A673 (cell line): ENCODE results near the gene SPATA18.

Experiments
- CTCF ChIP-seq: fragments of 300-800, 200-600 bp; sonication (generic); conservative IDR thresholded peaks from 2 replicates; pipeline ENCODE4 v1.5.1; 2017; ENCODE audit warnings: low read depth, mild to moderate bottlenecking, antibody characterized with exemption, low read length, moderate library complexity, mixed read lengths
- EZH2 ChIP-seq: fragments of 200-600 bp; sonication (generic); IDR thresholded peaks from 2 replicates; pipeline ENCODE4 v1.6.1; 2017; ENCODE audit warnings: borderline replicate concordance, low read depth, mild to moderate bottlenecking, mixed read lengths, antibody characterized with exemption, low read length; ENCODE audit not compliant: poor library complexity, severe bottlenecking

GRCh38 chr4:52071791-52072546, 20.9 kb downstream of the SPATA18 start:
- TF ChIP-seq CTCF (no peak), EZH2 (no peak)
